HG02938 (cell line): ENCODE measurements around the gene URM1.
A peak's percentile ranks its signal among the peaks of the same experiment; 100 is the strongest.

Experiments used
- ATAC-seq: cut with Tn5 transposase; IDR thresholded peaks from one replicate; pipeline ENCODE4 v1.9.1; 2021; ENCODE audit warnings: mild to moderate bottlenecking, moderate library complexity; ENCODE audit not compliant: unreplicated experiment

The URM1 gene

GRCh38 chr9:128344931-128345605, 26.1 kb upstream of the URM1 start:
- ATAC-seq: no peak

- no peak for ATAC-seq
These were observed 22.0 kb upstream of the URM1 start for GRCh38 chr9:128349125-128349524.

GRCh38 chr9:128349772-128350171, 21.4 kb upstream of the URM1 start:
- no peak for ATAC-seq

- no peak for ATAC-seq
These were observed 15.7 kb upstream of the URM1 start for GRCh38 chr9:128355451-128355850.

GRCh38 chr9:128358090-128358489, 13.1 kb upstream of the URM1 start:
- ATAC-seq: no peak

- no peak for ATAC-seq
These were observed 12.3 kb upstream of the URM1 start for GRCh38 chr9:128358861-128359260.

- ATAC-seq: no peak
These were observed 10.3 kb upstream of the URM1 start for GRCh38 chr9:128360826-128361225.

GRCh38 chr9:128361296-128361985, 9.7 kb upstream of the URM1 start:
- no peak for ATAC-seq

- peak; percentile 59 for ATAC-seq
These were observed 9.1 kb upstream of the URM1 start for GRCh38 chr9:128361986-128362646.

GRCh38 chr9:128362774-128363173, 8.4 kb upstream of the URM1 start:
- no peak for ATAC-seq

GRCh38 chr9:128365525-128365924, 5.6 kb upstream of the URM1 start:
- no peak for ATAC-seq

- no peak for ATAC-seq
These were observed 2.0 kb upstream of the URM1 start for GRCh38 chr9:128369024-128369706.

- ATAC-seq: no peak
These were observed 815 bp upstream of the URM1 start for GRCh38 chr9:128370367-128370751.

- no peak for ATAC-seq
These were observed 500 bp downstream of the URM1 start for GRCh38 chr9:128371630-128372117.

- no peak for ATAC-seq
These were observed 1.0 kb downstream of the URM1 start for GRCh38 chr9:128372188-128372641.

GRCh38 chr9:128372784-128373183, 1.6 kb downstream of the URM1 start:
- ATAC-seq: no peak

- no peak for ATAC-seq
These were observed 3.1 kb downstream of the URM1 start for GRCh38 chr9:128374221-128374675.

GRCh38 chr9:128375865-128376264, 4.7 kb downstream of the URM1 start:
- no peak for ATAC-seq

GRCh38 chr9:128382261-128382660, 11.1 kb downstream of the URM1 start:
- no peak for ATAC-seq

GRCh38 chr9:128383007-128383753, 12.0 kb downstream of the URM1 start:
- ATAC-seq: no peak
